HG03060 (cell line): ENCODE results near the gene MT1M.
A peak's percentile ranks its signal among the peaks of the same experiment; 100 is the strongest.

Source experiments
- ATAC-seq: cut with Tn5 transposase; IDR thresholded peaks from one replicate; pipeline ENCODE4 v1.9.1; 2021; ENCODE audit warnings: low read depth, moderate number of reproducible peaks; ENCODE audit not compliant: unreplicated experiment

Gene MT1M

GRCh38 chr16:56625943-56626654, 6.4 kb upstream of the MT1M start:
- no peak for ATAC-seq

DNA sequence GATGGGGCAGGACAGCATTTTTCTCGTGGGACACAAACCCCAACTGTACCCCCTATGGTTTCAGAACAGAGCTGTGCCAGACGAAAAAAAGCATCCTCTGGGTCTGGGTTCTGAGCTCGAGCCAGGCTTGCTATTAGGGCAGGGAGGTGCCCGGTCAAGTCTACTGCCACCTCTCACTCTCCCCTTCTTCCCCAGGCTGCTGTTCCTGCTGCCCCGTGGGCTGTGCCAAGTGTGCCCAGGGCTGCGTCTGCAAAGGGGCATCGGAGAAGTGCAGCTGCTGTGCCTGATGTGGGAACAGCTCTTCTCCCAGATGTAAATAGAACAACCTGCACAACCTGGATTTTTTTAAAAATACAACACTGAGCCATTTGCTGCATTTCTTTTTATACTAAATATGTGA, 5.8 kb upstream of the MT1M start:
- no peak for ATAC-seq

GRCh38 chr16:56628486-56629350, 3.7 kb upstream of the MT1M start:
- ATAC-seq, result no peak

DNA sequence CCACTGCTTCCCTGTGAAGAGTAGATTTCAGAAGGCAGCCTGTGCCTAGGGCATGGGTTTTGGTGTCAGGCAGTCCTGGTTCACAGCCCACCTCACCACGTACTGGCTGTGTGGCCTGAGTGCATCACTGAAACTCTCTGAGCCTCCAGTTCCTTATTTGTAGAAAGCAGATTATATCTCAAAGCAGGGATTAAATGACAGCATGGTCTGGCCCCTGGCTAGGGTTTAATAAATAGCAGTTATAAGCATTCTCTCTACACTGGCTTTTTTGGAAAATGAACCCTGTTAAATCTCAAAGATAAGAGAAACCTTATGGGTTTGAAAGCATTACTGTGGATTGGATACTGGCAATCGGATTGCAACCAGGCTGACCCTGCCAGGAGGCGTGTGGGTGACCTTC, 2.9 kb upstream of the MT1M start:
- ATAC-seq, result no peak

- ATAC-seq, result peak; percentile 82
Observed at GRCh38 chr16:56630134-56630533, 2.3 kb upstream of the MT1M start.

DNA sequence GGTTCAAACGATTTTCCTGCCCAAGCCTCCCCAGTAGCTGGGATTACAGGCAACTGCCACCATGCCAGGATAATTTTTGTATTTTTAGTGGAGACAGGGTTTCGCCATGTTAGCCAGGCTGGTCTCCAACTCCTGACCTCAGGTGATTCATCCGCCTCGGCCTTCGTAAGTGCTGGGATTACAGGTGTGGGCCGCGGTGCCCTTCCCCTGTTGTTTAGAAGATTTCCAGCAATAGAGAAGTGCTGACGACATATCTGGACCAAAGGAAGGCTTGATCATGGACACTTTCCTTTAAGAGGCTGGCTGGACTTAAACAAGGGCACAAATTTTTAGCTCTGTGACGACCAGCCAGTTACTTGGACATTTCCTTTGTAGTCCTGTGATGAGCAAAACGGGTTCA, 1.3 kb upstream of the MT1M start:
- no peak for ATAC-seq

DNA sequence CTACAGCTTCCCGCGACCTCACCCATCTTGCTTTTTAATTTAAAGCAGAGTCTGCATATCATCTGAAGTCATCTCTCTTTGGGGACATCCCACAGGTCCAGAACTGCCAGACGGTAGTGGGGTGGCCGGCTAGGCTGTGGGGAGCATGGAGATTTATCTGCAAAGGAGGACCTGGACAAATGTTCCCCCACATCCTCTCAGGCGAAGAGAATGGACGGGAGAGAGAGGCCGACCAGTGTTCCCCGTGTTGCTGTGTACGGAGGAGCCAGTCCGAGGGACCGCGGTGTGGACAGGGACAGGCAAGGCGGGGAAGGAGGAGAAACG, 665 bp upstream of the MT1M start:
- ATAC-seq, result no peak

- ATAC-seq, result no peak
Observed at GRCh38 chr16:56632848-56633365, 448 bp downstream of the MT1M start.

GRCh38 chr16:56633535-56633934, 1.1 kb downstream of the MT1M start:
- no peak for ATAC-seq

DNA sequence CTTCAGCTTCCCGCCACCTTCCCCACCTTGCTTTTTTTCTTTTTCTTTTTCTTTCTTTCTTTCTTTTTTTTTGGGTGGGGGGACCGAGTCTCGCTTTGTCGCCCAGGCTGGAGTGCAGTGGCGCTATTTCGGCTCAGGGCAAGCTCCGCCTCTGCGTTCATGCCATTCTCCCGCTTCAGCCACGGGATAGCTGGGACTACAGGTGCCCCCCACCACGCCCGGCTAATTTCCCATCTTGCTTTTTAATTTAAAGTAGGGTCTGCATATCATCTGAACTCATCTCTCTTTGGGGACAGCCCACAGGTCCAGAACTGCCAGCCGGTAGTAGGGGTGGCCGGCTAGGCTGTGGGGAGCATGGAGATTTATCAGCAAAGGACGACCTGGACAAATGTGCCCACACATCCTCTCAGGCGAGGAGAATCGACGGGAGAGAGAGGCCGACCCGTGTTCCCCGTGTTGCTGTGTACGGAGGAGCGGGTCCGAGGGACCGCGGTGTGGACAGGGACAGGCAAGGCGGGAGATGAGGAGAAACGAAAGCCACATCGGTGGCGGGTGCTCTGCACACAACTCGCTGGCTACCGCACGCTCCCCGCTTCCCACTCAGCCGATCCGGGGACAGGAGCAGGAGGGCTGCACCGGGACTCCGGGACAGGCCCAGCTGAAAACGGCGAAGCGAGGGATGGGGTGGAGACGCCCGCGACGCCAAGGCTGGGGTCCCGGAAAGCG, 2.4 kb downstream of the MT1M start:
- ATAC-seq, result no peak

GRCh38 chr16:56635441-56635967, 3.0 kb downstream of the MT1M start:
- ATAC-seq, result no peak

DNA sequence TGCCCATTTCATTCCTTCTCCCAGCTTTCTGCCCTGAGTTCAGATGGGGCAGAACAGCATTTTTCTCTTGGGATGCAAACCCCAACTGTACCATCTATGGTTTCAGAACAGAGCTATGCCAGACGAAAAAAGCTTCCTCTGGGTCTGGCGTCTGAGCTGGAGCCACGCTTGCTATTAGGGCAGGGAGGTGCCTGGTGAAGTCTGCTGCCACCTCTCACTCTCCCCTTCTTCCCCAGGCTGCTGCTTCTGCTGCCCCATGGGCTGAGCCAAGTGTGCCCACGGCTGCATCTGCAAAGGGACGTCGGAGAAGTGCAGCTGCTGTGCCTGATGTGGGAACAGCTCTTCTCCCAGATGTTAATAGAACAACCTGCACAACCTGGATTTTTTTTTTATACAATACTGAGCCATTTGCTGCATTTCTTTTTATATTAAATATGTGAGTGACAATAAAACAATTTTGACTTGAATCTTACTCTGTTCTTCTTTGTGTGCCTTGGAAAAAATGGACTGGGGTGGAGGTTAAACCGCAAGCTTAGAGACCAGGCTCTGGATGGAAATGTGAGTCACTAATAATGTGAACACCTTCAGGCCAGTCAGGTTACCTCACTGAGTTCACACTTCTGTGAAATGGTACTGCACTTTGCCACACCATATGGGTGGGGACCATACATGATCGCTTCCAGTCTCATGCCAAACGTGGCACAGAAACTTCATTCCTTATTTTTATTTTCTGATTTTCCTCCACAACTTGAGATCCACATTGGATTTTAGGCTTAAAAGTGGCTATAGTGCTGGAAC, 4.4 kb downstream of the MT1M start:
- no peak for ATAC-seq

GRCh38 chr16:56637814-56638750, 5.6 kb downstream of the MT1M start, which contains the start of gene MT1A:
Gene MT1A (plus strand): TSS chr16:56638666. CDS start chr16:56638739, 73 bp downstream.
- ATAC-seq, result no peak

- ATAC-seq, result no peak
Observed at GRCh38 chr16:56639045-56639444, 6.6 kb downstream of the MT1M start.

- ATAC-seq, result no peak
Observed at GRCh38 chr16:56640076-56640475, 7.6 kb downstream of the MT1M start.

DNA sequence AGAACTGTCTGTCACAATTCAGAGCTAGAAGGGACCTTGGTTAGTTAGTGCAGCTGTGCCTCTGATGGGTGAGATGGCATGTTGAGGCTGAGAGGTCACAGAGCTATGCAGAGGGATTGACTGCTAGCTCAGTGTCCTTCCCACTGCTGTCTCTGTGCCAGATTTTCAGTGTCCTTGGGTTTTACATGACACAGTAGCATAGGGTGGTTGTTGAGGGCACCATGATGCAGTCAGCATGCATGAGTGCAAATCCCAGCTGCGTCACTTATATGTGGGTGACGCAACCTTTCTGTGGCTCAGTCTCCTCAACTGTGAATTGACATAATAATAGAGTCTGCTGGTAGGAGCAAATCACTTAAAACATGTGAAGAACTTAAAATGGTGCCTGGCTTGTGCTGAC, 8.7 kb downstream of the MT1M start:
- ATAC-seq, result no peak

GRCh38 chr16:56643080-56643778, 10.8 kb downstream of the MT1M start:
- ATAC-seq, result no peak

DNA sequence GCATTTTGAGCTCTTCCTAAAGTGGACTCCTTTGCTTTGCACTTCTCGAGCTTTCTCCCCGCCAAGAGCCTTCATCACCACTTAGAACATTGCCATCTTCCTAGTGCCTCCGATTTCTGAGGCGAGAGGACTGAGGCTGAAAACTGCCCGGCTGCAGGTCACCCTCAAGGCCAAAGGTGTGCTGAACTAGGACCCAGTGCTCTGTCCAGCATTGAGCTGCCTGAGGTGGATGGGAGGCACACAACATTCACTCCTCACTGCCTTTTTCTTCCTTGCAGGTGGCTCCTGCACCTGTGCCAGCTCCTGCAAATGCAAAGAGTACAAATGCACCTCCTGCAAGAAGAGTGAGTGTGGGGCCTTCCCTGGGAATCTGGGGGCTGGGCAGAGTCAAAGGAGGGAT, 11.4 kb downstream of the MT1M start:
- ATAC-seq, result no peak
